LoVo (cell line): ENCODE data around the gene RAP2B.

Experiments used
- DNase-seq: peaks from one replicate; pipeline ENCODE4 v3.0.0-alpha.2; 2016; ENCODE audit warnings: low spot score

Gene RAP2B

DNA sequence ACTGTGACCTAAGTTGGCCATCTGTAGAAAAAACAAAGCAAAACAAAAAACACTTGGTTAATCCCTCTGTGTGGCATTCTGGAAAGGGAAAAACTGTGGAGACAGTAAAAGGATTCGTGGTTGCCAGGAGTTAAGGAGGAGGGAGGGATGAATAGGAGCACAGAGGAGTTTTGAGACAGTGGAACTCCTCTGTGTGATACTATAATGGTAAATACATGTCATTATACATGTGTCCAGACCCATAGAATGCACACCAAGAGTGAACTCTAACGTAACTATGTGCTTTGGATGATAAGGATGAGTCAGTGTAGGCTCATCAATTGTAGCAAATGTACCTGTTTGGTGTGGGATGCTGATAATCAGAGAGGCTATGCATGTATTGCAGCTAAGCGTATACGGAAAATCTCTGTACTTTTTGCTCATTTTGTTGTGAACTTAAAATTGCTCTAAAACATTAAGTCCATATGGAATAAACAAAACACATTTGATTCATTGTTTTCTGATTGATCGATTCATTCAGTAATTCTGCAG lies 33.4 kb downstream of the RAP2B start:
- no peak for DNase-seq

DNA sequence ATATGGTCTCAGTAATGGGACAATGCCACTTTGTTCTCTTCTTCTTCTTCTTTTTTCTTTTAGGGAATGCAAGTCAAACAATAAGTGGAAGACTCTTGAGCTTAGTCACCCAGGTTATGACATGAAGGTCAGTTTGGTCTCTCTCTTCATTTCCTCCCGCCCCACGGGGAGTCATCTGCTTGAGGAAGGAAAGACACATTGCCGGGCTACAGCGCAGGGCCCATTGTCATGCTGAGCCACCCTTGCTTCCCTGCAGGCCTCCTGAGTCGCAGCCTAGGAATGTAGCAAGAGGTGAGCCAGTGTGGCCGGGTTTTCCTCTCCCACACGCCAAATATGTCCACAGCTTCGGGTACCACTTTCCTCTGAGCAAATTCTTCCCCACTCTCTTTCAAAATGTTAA lies 47.6 kb downstream of the RAP2B start:
- peak; percentile 60 for DNase-seq

DNA sequence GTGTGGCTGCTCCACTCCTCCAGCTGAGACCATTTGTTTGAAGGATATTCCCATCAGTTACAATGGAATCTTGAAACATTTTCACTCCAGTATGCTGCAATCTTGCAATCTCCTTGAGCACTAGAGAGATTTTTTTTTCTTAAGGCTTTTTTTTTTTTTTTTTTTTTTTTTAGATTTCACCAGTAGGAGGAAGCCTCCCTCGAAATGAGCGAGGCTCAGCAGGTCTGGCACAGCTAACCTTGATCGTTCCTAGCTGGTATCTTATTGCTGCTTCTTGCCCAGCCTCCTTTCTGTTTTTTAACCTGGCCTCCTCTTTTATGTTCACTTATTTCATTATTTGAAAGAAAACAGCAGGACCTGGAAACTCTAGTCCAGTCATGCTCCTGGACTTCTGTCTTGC lies 48.1 kb downstream of the RAP2B start:
- DNase-seq, result no peak

DNA sequence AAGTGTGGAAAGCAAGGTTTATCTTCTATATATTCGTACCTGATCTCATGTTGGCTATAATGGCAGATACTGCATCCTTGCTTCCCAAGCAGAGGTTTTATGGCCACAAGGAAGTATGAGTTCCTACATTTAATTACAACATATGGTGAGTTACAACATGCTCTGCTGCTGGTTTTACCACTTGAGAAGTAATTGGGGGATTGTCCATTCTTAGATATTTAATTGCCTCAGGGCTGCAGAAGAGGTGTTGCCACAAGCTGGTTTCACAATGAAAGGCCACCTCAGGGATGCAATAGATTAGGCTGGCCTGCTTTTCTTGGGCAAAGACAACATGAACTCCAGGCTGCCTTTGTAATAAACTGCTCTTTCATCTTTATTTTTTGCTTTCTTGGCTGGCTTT lies 48.6 kb downstream of the RAP2B start:
- DNase-seq, result no peak

DNA sequence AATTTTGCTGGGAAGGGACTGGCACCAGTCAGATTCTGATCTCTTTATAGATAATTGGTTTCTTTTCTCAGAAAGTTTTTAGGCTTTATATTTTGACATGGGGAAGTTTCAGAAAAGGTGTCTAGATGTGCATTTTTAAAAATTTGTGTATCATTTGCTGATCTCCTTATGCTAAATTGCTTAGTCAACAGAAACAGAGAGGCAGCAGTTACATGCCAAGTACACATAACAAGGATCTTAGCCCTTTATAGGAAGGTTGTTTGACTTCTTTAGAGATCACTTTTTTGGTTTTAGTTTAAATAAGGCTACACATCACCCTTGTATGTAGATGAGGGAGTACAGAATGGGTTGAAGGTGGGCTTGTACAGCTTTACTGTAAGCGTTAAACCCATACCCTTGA lies 53.5 kb downstream of the RAP2B start:
- no peak for DNase-seq

DNA sequence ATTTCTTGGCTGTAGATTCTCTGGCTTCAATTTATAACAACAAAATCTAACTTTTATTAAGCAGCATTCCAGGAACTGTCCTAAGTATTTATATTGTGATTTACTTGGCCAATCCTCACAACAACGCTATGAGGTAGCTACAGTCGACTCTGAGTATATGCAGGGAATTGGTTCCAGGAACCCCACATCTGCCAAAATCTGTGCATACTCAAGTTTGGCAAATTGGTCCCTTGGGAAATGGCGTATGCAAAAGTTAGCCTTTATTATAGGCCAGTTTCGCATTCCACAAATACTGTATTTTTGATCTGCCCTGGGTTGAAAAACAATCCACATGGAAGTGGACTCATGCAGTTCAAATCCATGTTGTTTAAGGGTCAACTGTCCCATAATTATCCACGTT lies 53.9 kb downstream of the RAP2B start:
- DNase-seq, result no peak

- DNase-seq, result no peak
Observed at GRCh38 chr3:153216928-153217327, 54.9 kb downstream of the RAP2B start.

DNA sequence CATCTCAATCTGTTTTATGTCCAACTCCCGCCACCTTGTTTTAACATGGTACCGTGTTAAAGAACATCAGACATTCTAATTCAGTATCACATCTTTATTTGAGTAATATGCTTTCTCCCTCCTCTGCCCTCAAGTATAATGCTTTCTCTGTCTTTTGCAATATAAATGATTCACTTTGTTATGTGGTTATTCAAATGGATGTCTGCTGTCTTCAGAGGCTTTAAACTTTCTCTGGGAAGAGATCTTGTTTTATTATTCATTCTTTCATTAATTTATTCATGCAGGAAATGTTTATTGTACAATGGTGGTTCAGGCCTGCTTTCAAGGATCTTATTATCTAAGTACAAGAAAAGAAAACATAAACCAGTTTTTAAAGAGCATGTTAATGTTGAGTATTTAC lies 57.1 kb downstream of the RAP2B start:
- no peak for DNase-seq
